GM18502 (cell line): ENCODE results near the gene KDM6A.
"Not testable (repeated sequence)": the region's sequence is repeated elsewhere in the genome, so short reads cannot be mapped to it uniquely, and the experiment has no call there.

Experiments used
- ATAC-seq: cut with Tn5 transposase; IDR thresholded peaks from one replicate; pipeline ENCODE4 v1.9.1; 2021; ENCODE audit warnings: mild to moderate bottlenecking; ENCODE audit not compliant: unreplicated experiment, poor library complexity

Gene KDM6A

GRCh38 chrX:44997888-44998287 lies 124.9 kb downstream of the KDM6A start:
- ATAC-seq: peak; percentile 60

GRCh38 chrX:44999237-44999636 lies 126.2 kb downstream of the KDM6A start:
- not testable (repeated sequence) for ATAC-seq

- ATAC-seq: not testable (repeated sequence)
These were observed 126.9 kb downstream of the KDM6A start for GRCh38 chrX:44999872-45000271.

GRCh38 chrX:45001048-45001447 lies 128.1 kb downstream of the KDM6A start:
- ATAC-seq: no peak

- ATAC-seq: no peak
These were observed 130.1 kb downstream of the KDM6A start for GRCh38 chrX:45003085-45003484.

- ATAC-seq: no peak
These were observed 133.2 kb downstream of the KDM6A start for GRCh38 chrX:45006002-45006800.

- peak; percentile 96 for ATAC-seq
These were observed 134.6 kb downstream of the KDM6A start for GRCh38 chrX:45007598-45007997.

- no peak for ATAC-seq
These were observed 136.5 kb downstream of the KDM6A start for GRCh38 chrX:45009371-45010000.

- ATAC-seq: no peak
These were observed 138.1 kb downstream of the KDM6A start for GRCh38 chrX:45011131-45011530.

GRCh38 chrX:45011597-45011996 lies 138.6 kb downstream of the KDM6A start:
- ATAC-seq: no peak

- no peak for ATAC-seq
These were observed 145.0 kb downstream of the KDM6A start for GRCh38 chrX:45017946-45018345.

GRCh38 chrX:45022150-45022549 lies 149.2 kb downstream of the KDM6A start:
- ATAC-seq: no peak

GRCh38 chrX:45024501-45024900 lies 151.5 kb downstream of the KDM6A start:
- no peak for ATAC-seq

- ATAC-seq: no peak
These were observed 153.0 kb downstream of the KDM6A start for GRCh38 chrX:45026036-45026435.

- no peak for ATAC-seq
These were observed 158.9 kb downstream of the KDM6A start for GRCh38 chrX:45031830-45032378.

- ATAC-seq: no peak
These were observed 162.1 kb downstream of the KDM6A start for GRCh38 chrX:45035071-45035470.

- no peak for ATAC-seq
These were observed 163.2 kb downstream of the KDM6A start for GRCh38 chrX:45036161-45036560.

GRCh38 chrX:45040137-45040536 lies 167.1 kb downstream of the KDM6A start:
- ATAC-seq: not testable (repeated sequence)

GRCh38 chrX:45046417-45046816 lies 173.4 kb downstream of the KDM6A start:
- no peak for ATAC-seq

GRCh38 chrX:45050558-45050957 lies 177.6 kb downstream of the KDM6A start:
- peak; percentile 65 for ATAC-seq

- no peak for ATAC-seq
These were observed 183.6 kb downstream of the KDM6A start for GRCh38 chrX:45056428-45057145.
